Esophagus squamous epithelium (tissue), 5 donors: Measurements from ENCODE around the gene PEAK1. TPM values are rescaled to one million over a fixed set of nuclear protein-coding genes. Genes with fewer than 3 reads are reported as not detected.
"Not testable (repeated sequence)": the region's sequence is repeated elsewhere in the genome, so short reads cannot be mapped to it uniquely, and the experiment has no call there.

Experiments used
- DNase-seq: peaks from one replicate; lab custom pipeline; 2025; lab: John Stamatoyannopoulos, UW
- H3K27ac ChIP-seq, 4 donors: fragments of 200-600 bp; sonication (generic); one replicate each; pipeline ENCODE4 v1.5.1; 2016 to 2019; ENCODE audit warnings: mild to moderate bottlenecking in 1 of 4
- H3K27me3 ChIP-seq, 4 donors: fragments of 200-600 bp; sonication (generic); 1 replicate in 3 of 4; 2 replicates in 1 of 4; pipeline versions ENCODE4 v1.5.1 to v1.6.0; 2017 to 2021; ENCODE audit warnings: antibody characterized with exemption in 1 of 4
- H3K36me3 ChIP-seq, 3 donors: fragments of 200-600 bp; sonication (generic); one replicate each; pipeline ENCODE4 v1.5.1; 2016 to 2019
- H3K4me1 ChIP-seq, 3 donors: fragments of 200-600 bp; sonication (generic); one replicate each; pipeline ENCODE4 v1.5.1; 2017 to 2019
- H3K4me3 ChIP-seq, 4 donors: fragments of 200-600 bp; sonication (generic); 1 replicate in 3 of 4; 2 replicates in 1 of 4; pipeline ENCODE4 v1.5.1; 2016 to 2019; ENCODE audit warnings: mild to moderate bottlenecking in 2 of 4, moderate library complexity in 1 of 4
- H3K9me3 ChIP-seq, 3 donors: fragments of 200-600 bp; sonication (generic); one replicate each; pipeline ENCODE4 v1.5.1; 2016 to 2019
- CTCF ChIP-seq, 6 experiments: fragments of 450-650 bp in 4 of 6; fragments of 200-600 bp in 2 of 6; sonication (generic) in 2 of 6; IDR thresholded peaks; one replicate each; pipeline ENCODE4 v1.5.1; 2016 to 2019; ENCODE audit warnings: antibody characterized with exemption in 6 of 6, mild to moderate bottlenecking in 4 of 6, moderate library complexity in 4 of 6
- POLR2A ChIP-seq, 4 donors: fragments of 450-650 bp; IDR thresholded peaks; one replicate each; pipeline ENCODE4 v1.6.1; 2017; ENCODE audit warnings: antibody characterized with exemption in 4 of 4, mild to moderate bottlenecking in 4 of 4, moderate library complexity in 3 of 4
- WGBS, 2 donors: methylation state at CpG; one replicate each; pipeline ENCODE4 v1.1.5; 2018; 5-methylcytosine and 5-hydroxymethylcytosine counted together
- intact Hi-C: fragments of 100-400 bp; cut with DNase I; formaldehyde crosslinking; loops from one replicate; pipeline ENCODE4 v1.15.0; 2022
- total RNA-seq, 4 donors: library from RNA; depleted of rRNA; stranded (reverse); fragments of >200 nt; gene quantifications; one replicate each; pipeline ENCODE4 v1.1.0, GENCODE V29; 2016
- donor health status: DM: yes; HTN: yes; CAD: no.

The PEAK1 gene
- total RNA-seq, 4 donors from 2014 or later, result 8.6 to 47.3 (median 14.0) TPM

- no peak for DNase-seq
- Histone ChIP-seq H3K9me3 (no peaks in the 10 kb centered on the region), H3K27ac (no peak overlapping the region), H3K36me3 (peaks cover 0 to 8% (median 0%) of the 10 kb centered on the region in 3 donors), H3K4me3 (no peak overlapping the region), H3K4me1 (peaks cover 0 to 8% (median 0%) of the 10 kb centered on the region in 3 donors), H3K27me3 (no peaks in the 10 kb centered on the region)
- intact Hi-C loops, result no loop called here
- no peak for TF ChIP-seq CTCF (IDR thresholded peaks at IDR 0.05)
- TF ChIP-seq POLR2A (IDR thresholded peaks at IDR 0.05), result no peak
Observed at GRCh38 chr15:77178411-77178810, 241.5 kb downstream of the PEAK1 start.

- H3K9me3 ChIP-seq, DNase-seq, H3K4me3 ChIP-seq, H3K36me3 ChIP-seq, intact Hi-C loops, H3K27me3 ChIP-seq, H3K27ac ChIP-seq, H3K4me1 ChIP-seq: not testable (repeated sequence)
- WGBS, 2 donors, result 77 to 100% methylated on average over 1 of the region's 1 CpG
Observed at GRCh38 chr15:77176148-77176547, 243.8 kb downstream of the PEAK1 start.

- WGBS, 2 donors, result 58 to 71% methylated on average over 1 of the region's 1 CpG
- Histone ChIP-seq H3K27me3 (no peaks in the 10 kb centered on the region), H3K4me1 (peaks cover 0 to 8% (median 0%) of the 10 kb centered on the region in 3 donors), H3K27ac (no peak overlapping the region), H3K4me3 (no peak overlapping the region), H3K36me3 (no peaks in the 10 kb centered on the region), H3K9me3 (no peaks in the 10 kb centered on the region)
- intact Hi-C loops, result no loop called here
- DNase-seq, result no peak
- TF ChIP-seq CTCF (IDR thresholded peaks at IDR 0.05) (no peak), POLR2A (IDR thresholded peaks at IDR 0.05) (no peak)
Observed at GRCh38 chr15:77173487-77173886, 246.4 kb downstream of the PEAK1 start.

- Histone ChIP-seq H3K27ac (no peak overlapping the region), H3K9me3 (no peaks in the 10 kb centered on the region), H3K4me1 (peaks cover 0 to 8% (median 0%) of the 10 kb centered on the region in 3 donors), H3K27me3 (no peaks in the 10 kb centered on the region), H3K4me3 (no peak overlapping the region), H3K36me3 (no peaks in the 10 kb centered on the region)
- DNase-seq, result no peak
- no peak for TF ChIP-seq CTCF (IDR thresholded peaks at IDR 0.05)
- TF ChIP-seq POLR2A (IDR thresholded peaks at IDR 0.05), result no peak
- intact Hi-C loops, result no loop called here
- WGBS, 2 donors, result 87 to 91% methylated on average over 2 of the region's 2 CpGs
Observed at GRCh38 chr15:77171221-77171967, 248.5 kb downstream of the PEAK1 start.

- no peaks in the 10 kb centered on the region for H3K9me3 ChIP-seq
- peaks cover 0 to 1% (median 0%) of the 10 kb centered on the region in 3 donors for H3K4me1 ChIP-seq
- no peak overlapping the region for H3K27ac ChIP-seq
- TF ChIP-seq CTCF (IDR thresholded peaks at IDR 0.05) (no peak), POLR2A (IDR thresholded peaks at IDR 0.05) (no peak)
- no peak overlapping the region for H3K4me3 ChIP-seq
- no peaks in the 10 kb centered on the region for H3K27me3 ChIP-seq
- WGBS, 2 donors, result 61 to 72% methylated on average over 3 of the region's 3 CpGs
- no peak for DNase-seq
- H3K36me3 ChIP-seq, result no peaks in the 10 kb centered on the region
- intact Hi-C loops, result no loop called here
Observed at GRCh38 chr15:77168616-77169015, 251.3 kb downstream of the PEAK1 start.
